Right lobe of liver (tissue), 6 donors: ENCODE results near the gene S100P. TPM values are rescaled to one million over a fixed set of nuclear protein-coding genes. Genes with fewer than 3 reads are reported as not detected.
A peak's percentile ranks its signal among the peaks of the same experiment; 100 is the strongest.

Experiments used
- ATAC-seq, 4 donors: fragments of 200-7000 bp; cut with Tn5 transposase; one replicate each; pipeline ENCODE4 v1.9.1; 2020; ENCODE audit warnings: mild to moderate bottlenecking in 4 of 4, moderate library complexity in 4 of 4
- DNase-seq, 3 donors: peaks; one replicate each; pipeline ENCODE4 v3.0.0-alpha.2; 2020
- H3K27ac ChIP-seq, 3 donors: fragments of 200-600 bp; one replicate each; pipeline ENCODE4 v1.8.0; 2022
- H3K27me3 ChIP-seq, 2 donors: fragments of 200-600 bp; one replicate each; pipeline ENCODE4 v1.8.0; 2022
- H3K36me3 ChIP-seq, 4 donors: fragments of 200-600 bp; sonication (generic) in 1 of 4; one replicate each; pipeline versions ENCODE4 v1.5.1 to v1.8.0; 2017 to 2022; ENCODE audit warnings: control low read depth in 1 of 4
- H3K4me1 ChIP-seq, 4 donors: fragments of 200-600 bp; sonication (generic) in 1 of 4; one replicate each; pipeline versions ENCODE4 v1.5.1 to v1.8.0; 2017 to 2022; ENCODE audit warnings: control low read depth in 1 of 4
- H3K4me3 ChIP-seq, 3 donors: fragments of 200-600 bp; one replicate each; pipeline ENCODE4 v1.8.0; 2022
- H3K9me3 ChIP-seq, 4 donors: fragments of 200-600 bp; sonication (generic) in 1 of 4; one replicate each; pipeline versions ENCODE4 v1.5.1 to v1.8.0; 2017 to 2022; ENCODE audit warnings: control low read depth in 1 of 4
- POLR2A ChIP-seq: fragments of 450-650 bp; IDR thresholded peaks from one replicate; pipeline ENCODE4 v1.6.1; 2017; ENCODE audit warnings: antibody characterized with exemption, mild to moderate bottlenecking
- WGBS: methylation state at CpG from one replicate; pipeline ENCODE4 v1.1.6; 2018; ENCODE audit warnings: low coverage, low lambda C conversion rate; ENCODE audit not compliant: insufficient coverage; ENCODE audit errors: missing lambda C conversion rate; 5-methylcytosine and 5-hydroxymethylcytosine counted together
- intact Hi-C, 2 donors: fragments of 100-400 bp; cut with DNase I; formaldehyde crosslinking; loops; one replicate each; pipeline versions ENCODE4 v1.11.2 to v1.14.1; 2022
- total RNA-seq, 6 experiments: library from RNA; depleted of rRNA in 2 of 6; stranded (reverse); fragments of >200 nt in 2 of 6; fragmentation: NEBNext Ultra II Directional in 3 of 6; extraction: Animal tissue kit (Norgen Biotek cat#: 25700) in 3 of 6; gene quantifications; one replicate each; pipeline versions ENCODE4 v1.1.0 to v1.2.4, GENCODE V29; 2016 to 2023
- TF ChIP-seq, protein P1 (sequence below), 4 donors: fragments of 200-600 bp in 3 of 4; fragments of 450-650 bp in 1 of 4; IDR thresholded peaks; one replicate each; pipeline versions ENCODE4 v1.5.1 to v1.8.0; 2016 to 2022; ENCODE audit warnings: antibody characterized with exemption in 4 of 4, mild to moderate bottlenecking in 2 of 4
- donor health status: DM: no; HTN: yes; CAD: no.
- donor health status: DM: no; HTN: no; CAD: no.
- donor health status: DM: no; HTN: no; CAD: no.
- donor health status: DM: no; HTN: yes; CAD: no.
- donor health status: DM: no; HTN: yes; CAD: no.

The S100P gene
- total RNA-seq, 6 experiments from 2014 or later = 0.59 to 6.3 (median 2.7) TPM

DNA sequence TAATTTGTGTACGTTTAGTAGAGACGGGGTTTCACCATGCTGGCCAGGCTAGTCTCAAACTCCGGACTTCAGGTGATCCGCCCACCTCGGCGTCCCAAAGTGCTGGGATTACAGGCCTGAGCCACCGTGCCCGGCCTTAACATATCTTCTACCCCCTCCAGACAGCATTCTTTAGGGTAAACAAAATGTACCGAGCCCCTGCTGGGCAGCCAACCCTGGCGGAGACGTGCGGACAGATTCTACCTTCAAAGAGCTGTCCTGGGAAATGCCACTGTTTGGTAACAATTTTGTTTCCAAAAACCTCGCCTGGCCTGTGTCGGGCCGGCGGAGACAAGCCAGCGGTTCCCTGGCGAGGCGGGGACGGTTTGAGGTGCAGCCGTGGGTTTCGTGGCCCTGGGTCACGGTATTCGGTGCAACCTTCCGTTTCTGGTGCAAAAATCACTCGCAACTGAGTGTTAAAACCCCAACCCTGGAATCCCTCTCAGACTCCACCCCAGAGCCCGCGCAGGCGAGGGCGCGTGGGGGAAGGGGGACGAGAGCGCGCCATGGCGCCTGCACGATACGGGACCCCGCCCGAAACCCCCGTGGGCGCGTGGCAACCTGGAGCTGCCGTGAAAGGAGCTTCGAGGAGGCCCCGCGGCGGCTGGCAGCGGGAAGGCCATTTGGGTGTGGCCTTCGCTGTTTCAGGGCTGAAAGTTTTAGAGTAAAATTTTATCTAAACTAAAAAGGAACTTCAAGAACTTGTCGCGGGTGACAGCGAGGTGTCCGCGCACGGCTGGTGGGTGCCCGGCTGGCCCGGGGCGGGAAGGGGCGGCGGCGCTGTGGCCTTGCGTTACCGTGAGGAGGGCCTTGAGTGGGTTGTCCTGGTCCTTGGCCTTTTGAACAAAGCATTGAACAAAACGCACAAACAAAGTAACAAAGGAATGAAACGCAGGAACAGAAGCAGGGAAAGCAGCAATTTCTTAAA is 36.2 kb upstream of the S100P start:
- Histone ChIP-seq H3K27me3 (no peaks in the 10 kb centered on the region), H3K36me3 (no peaks in the 10 kb centered on the region), H3K27ac (no peak overlapping the region), H3K4me3 (no peak overlapping the region), H3K4me1 (peaks cover 0 to 8% (median 0%) of the 10 kb centered on the region in 4 donors), H3K9me3 (no peaks in the 10 kb centered on the region)
- ATAC-seq = no peak
- TF ChIP-seq, protein P1, sequence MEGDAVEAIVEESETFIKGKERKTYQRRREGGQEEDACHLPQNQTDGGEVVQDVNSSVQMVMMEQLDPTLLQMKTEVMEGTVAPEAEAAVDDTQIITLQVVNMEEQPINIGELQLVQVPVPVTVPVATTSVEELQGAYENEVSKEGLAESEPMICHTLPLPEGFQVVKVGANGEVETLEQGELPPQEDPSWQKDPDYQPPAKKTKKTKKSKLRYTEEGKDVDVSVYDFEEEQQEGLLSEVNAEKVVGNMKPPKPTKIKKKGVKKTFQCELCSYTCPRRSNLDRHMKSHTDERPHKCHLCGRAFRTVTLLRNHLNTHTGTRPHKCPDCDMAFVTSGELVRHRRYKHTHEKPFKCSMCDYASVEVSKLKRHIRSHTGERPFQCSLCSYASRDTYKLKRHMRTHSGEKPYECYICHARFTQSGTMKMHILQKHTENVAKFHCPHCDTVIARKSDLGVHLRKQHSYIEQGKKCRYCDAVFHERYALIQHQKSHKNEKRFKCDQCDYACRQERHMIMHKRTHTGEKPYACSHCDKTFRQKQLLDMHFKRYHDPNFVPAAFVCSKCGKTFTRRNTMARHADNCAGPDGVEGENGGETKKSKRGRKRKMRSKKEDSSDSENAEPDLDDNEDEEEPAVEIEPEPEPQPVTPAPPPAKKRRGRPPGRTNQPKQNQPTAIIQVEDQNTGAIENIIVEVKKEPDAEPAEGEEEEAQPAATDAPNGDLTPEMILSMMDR (IDR thresholded peaks at IDR 0.05) = no peak
- no peak for TF ChIP-seq POLR2A
- WGBS = 58% methylated on average over 47 of the region's 65 CpGs
- no peak for DNase-seq
- intact Hi-C loops = no loop called here

DNA sequence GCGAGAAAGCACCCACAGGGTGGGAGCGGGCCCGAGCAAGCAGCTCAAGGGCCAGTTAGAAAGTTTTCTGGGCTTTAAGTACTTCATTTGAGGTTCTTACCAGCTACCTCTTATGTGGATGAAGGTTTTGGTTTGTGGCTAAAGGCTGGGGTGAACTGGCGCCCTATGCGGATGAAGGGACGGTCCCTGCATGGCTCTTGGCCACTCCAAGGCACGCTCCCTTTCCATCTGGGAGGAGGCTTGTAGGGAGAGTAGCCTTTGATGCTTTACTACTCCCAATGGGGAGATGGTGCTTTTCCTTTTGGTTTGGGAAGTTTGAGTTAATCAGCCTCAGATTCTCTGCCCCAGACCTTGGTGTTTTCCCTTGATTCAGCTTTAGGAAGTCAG is 35.5 kb upstream of the S100P start:
- peak overlapping the region in 1 of 3 donors; percentile 42 for H3K4me3 ChIP-seq
- WGBS = 88% methylated on average over 4 of the region's 7 CpGs

DNA sequence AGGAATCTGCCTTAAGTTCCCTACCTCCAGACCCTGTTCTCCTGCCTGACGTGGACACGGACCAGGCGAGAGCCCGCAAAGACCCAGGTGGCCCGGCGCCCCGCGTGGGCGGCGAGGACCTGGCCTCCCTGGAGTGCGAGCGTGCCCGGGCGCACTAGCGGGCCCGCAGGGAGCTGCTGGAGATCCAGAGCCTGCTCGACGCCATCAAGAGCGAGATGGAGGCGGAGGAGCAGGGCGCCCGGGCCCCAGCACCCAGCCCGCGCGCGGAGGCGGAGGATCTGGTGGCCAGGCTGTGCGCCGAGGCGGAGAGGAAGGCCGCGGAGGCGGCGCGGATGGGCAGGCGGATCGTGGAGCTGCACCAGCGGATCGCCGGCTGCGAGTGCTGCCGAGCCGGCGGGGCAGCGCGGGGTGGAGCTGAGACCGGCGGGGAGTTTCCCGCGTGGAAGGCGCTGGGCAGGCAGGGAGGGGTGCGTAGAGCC is 35.0 kb upstream of the S100P start:
- TF ChIP-seq POLR2A = no peak
- TF ChIP-seq, protein P1 (IDR thresholded peaks at IDR 0.05) = no peak
- peak; percentile 70 to 86 (median 84) for ATAC-seq
- H3K4me3 ChIP-seq = peak overlapping the region; percentile 16 to 42 (median 31)
- no peaks in the 10 kb centered on the region for H3K36me3 ChIP-seq
- H3K9me3 ChIP-seq = no peaks in the 10 kb centered on the region
- intact Hi-C loops = no loop called here
- WGBS = 21% methylated on average over 35 of the region's 52 CpGs
- peak in 2 of 3 donors; percentile 54 to 63 for DNase-seq
- H3K27ac ChIP-seq = no peak overlapping the region
- H3K4me1 ChIP-seq = peaks cover 0 to 8% (median 0%) of the 10 kb centered on the region in 4 donors
- no peaks in the 10 kb centered on the region for H3K27me3 ChIP-seq

More for the DNA sequence above, 35.5 kb upstream of the S100P start:
- Histone ChIP-seq H3K9me3 (no peaks in the 10 kb centered on the region), H3K4me1 (peaks cover 0 to 8% (median 0%) of the 10 kb centered on the region in 4 donors), H3K27ac (no peak overlapping the region), H3K27me3 (no peaks in the 10 kb centered on the region), H3K36me3 (no peaks in the 10 kb centered on the region)
- TF ChIP-seq, protein P1 (IDR thresholded peaks at IDR 0.05) = no peak
- no peak for TF ChIP-seq POLR2A
- intact Hi-C loops = no loop called here
- ATAC-seq (peak in 1 of 4 donors; percentile 11), DNase-seq (no peak)

DNA sequence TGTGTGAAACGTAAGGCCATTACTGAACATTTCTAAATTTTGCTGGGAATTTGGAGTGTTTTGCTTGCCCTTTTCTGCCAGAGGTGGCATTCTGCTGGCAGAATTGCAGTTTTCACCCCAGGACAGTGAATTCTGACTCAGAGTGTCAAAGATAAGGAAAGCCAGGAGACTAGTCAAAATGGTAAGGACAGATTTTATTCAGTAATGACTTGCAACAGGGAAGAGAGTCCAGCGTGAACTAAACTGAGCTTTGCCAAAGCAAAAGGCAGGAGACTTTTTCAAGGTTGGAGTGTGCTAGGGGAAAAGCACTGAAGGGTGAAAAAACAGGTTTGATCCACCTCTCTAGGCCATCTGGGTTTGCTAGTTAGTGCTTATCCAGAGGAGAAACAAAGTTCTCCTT is 33.8 kb upstream of the S100P start:
- TF ChIP-seq, protein P1 (IDR thresholded peaks at IDR 0.05) = no peak
- WGBS = 82% methylated on average over 2 of the region's 2 CpGs
- intact Hi-C loops = no loop called here
- Histone ChIP-seq H3K4me3 (no peak overlapping the region), H3K27ac (no peak overlapping the region), H3K36me3 (no peaks in the 10 kb centered on the region), H3K27me3 (no peaks in the 10 kb centered on the region), H3K4me1 (peaks cover 0 to 8% (median 0%) of the 10 kb centered on the region in 4 donors), H3K9me3 (no peaks in the 10 kb centered on the region)
- DNase-seq = no peak
- ATAC-seq = no peak
